H1 (cell line): ENCODE data around the gene DIP2C. TPM values are rescaled to one million over a fixed set of nuclear protein-coding genes. Genes with fewer than 3 reads are reported as not detected.
"Not testable (repeated sequence)": the region's sequence is repeated elsewhere in the genome, so short reads cannot be mapped to it uniquely, and the experiment has no call there.

Experiments used
- CTCF ChIA-PET: fragments of 300-600 bp; sonication (Branson Sonifier 250); formaldehyde crosslinking; loops from one replicate; lab custom pipeline; 2021; ENCODE audit not compliant: partially characterized antibody; lab: Charles Lee
- POLR2A ChIA-PET: fragments of 300-600 bp; sonication (Branson Sonifier 250); formaldehyde crosslinking; loops from one replicate; lab custom pipeline; 2021; ENCODE audit warnings: inconsistent platforms; ENCODE audit not compliant: partially characterized antibody; lab: Charles Lee
- DNase-seq, 2 experiments: peaks; one replicate each; pipeline versions ENCODE4 v3.0.0 to v3.0.0-alpha.2; 2010 to 2022; ENCODE audit warnings: low spot score in 2 of 2, low read depth in 1 of 2, mixed read lengths in 1 of 2
- FAIRE-seq: peaks from 2 replicates; lab custom pipeline; 2011; peaks lifted over from hg19 to GRCh38; lab: Jason Lieb, UNC
- H2AFZ ChIP-seq: 2 replicates; pipeline ENCODE4 v1.8.1; 2012; ENCODE audit warnings: low read length, inconsistent platforms
- H2AK5ac ChIP-seq: 2 replicates; pipeline ENCODE4 v1.6.1; 2013; ENCODE audit warnings: low read depth, low read length
- H2BK120ac ChIP-seq: replicated peaks from 2 replicates; pipeline ENCODE3; 2013; ENCODE audit warnings: low read depth, low read length, inconsistent platforms
- H2BK12ac ChIP-seq: 2 replicates; pipeline ENCODE4 v1.6.1; 2013; ENCODE audit warnings: low read depth, low read length
- H2BK15ac ChIP-seq: 2 replicates; pipeline ENCODE4 v1.6.1; 2013; ENCODE audit warnings: low read length
- H2BK20ac ChIP-seq: 2 replicates; pipeline ENCODE4 v1.6.1; 2013; ENCODE audit warnings: low read length
- H2BK5ac ChIP-seq: 2 replicates; pipeline ENCODE4 v1.6.1; 2013; ENCODE audit warnings: low read depth, low read length
- H3K14ac ChIP-seq: 2 replicates; pipeline ENCODE4 v1.6.1; 2013; ENCODE audit warnings: inconsistent platforms; ENCODE audit not compliant: insufficient read length
- H3K18ac ChIP-seq: 2 replicates; pipeline ENCODE4 v1.6.1; 2013; ENCODE audit warnings: low read length; ENCODE audit errors: extremely low read depth
- H3K23ac ChIP-seq: 2 replicates; pipeline ENCODE4 v1.6.1; 2013; ENCODE audit warnings: inconsistent platforms; ENCODE audit not compliant: insufficient read length
- H3K23me2 ChIP-seq: 2 replicates; pipeline ENCODE4 v1.6.1; 2013; ENCODE audit warnings: low read depth, low read length
- H3K27ac ChIP-seq: 2 replicates; pipeline ENCODE4 v1.6.1; 2011; ENCODE audit warnings: low read depth, low read length, inconsistent platforms
- H3K27me3 ChIP-seq, 4 experiments: replicated peaks in 1 of 4; 1 replicate in 1 of 4; 2 replicates in 3 of 4; pipeline versions ENCODE4 v1.6.1 to v1.8.1; 2011 to 2013; ENCODE audit warnings: low read length in 3 of 4, mild to moderate bottlenecking in 3 of 4, inconsistent platforms in 2 of 4, mixed read lengths in 2 of 4, moderate library complexity in 1 of 4; ENCODE audit not compliant: control insufficient read depth in 3 of 4, insufficient read depth in 3 of 4; ENCODE audit errors: extremely low read depth in 1 of 4
- H3K36me3 ChIP-seq, 4 experiments: 2 replicates each; pipeline versions ENCODE4 v1.6.1 to v1.8.1; 2011 to 2013; ENCODE audit warnings: mild to moderate bottlenecking in 4 of 4, low read length in 3 of 4, moderate library complexity in 2 of 4, control low read depth in 1 of 4, inconsistent platforms in 1 of 4; ENCODE audit not compliant: insufficient read depth in 4 of 4, control insufficient read depth in 2 of 4
- H3K4ac ChIP-seq: replicated peaks from 2 replicates; pipeline ENCODE3; 2013; ENCODE audit warnings: low read length, low read depth, mixed read lengths, inconsistent platforms; ENCODE audit not compliant: insufficient read length
- H3K4me1 ChIP-seq, 4 experiments: replicated peaks in 1 of 4; 1 replicate in 1 of 4; 2 replicates in 3 of 4; pipeline versions ENCODE4 v1.6.1 to v1.8.1; 2011 to 2013; ENCODE audit warnings: low read length in 3 of 4, inconsistent platforms in 2 of 4, mixed read lengths in 1 of 4; ENCODE audit not compliant: insufficient read depth in 4 of 4, control insufficient read depth in 3 of 4
- H3K4me2 ChIP-seq, 2 experiments: 2 replicates each; pipeline versions ENCODE4 v1.6.1 to v1.8.1; 2011 to 2013; ENCODE audit warnings: low read depth in 2 of 2, low read length in 2 of 2, control low read depth in 1 of 2, inconsistent platforms in 1 of 2, mild to moderate bottlenecking in 1 of 2; ENCODE audit not compliant: insufficient read depth in 1 of 2
- H3K4me3 ChIP-seq, 4 experiments: fragments of 200-600, 300-600 bp in 1 of 4; sonication (generic), shearing (Covaris generic), sonication (Bioruptor Twin) in 1 of 4; 2 replicates each; pipeline versions ENCODE4 v1.5.1 to v1.8.1; 2011 to 2016; ENCODE audit warnings: low read length in 4 of 4, low read depth in 3 of 4, control low read depth in 2 of 4, inconsistent platforms in 2 of 4, mild to moderate bottlenecking in 2 of 4, mixed read lengths in 1 of 4, moderate library complexity in 1 of 4; ENCODE audit not compliant: insufficient read depth in 2 of 4; ENCODE audit errors: extremely low read depth in 1 of 4
- H3K56ac ChIP-seq: replicated peaks from 2 replicates; pipeline ENCODE3; 2013; ENCODE audit warnings: low read depth, mild to moderate bottlenecking, mixed read lengths, low read length, inconsistent platforms; ENCODE audit not compliant: insufficient read length
- H3K79me1 ChIP-seq: 2 replicates; pipeline ENCODE4 v1.6.1; 2013; ENCODE audit warnings: low read depth, low read length, control low read depth
- H3K79me2 ChIP-seq, 2 experiments: 2 replicates each; pipeline versions ENCODE4 v1.6.1 to v1.8.1; 2012 to 2013; ENCODE audit warnings: low read length in 2 of 2, mild to moderate bottlenecking in 2 of 2, inconsistent platforms in 1 of 2; ENCODE audit not compliant: insufficient read depth in 2 of 2, control insufficient read depth in 1 of 2
- H3K9ac ChIP-seq, 4 experiments: replicated peaks in 1 of 4; 1 replicate in 1 of 4; 2 replicates in 3 of 4; pipeline versions ENCODE4 v1.6.1 to v1.8.1; 2011 to 2013; ENCODE audit warnings: low read depth in 3 of 4, low read length in 3 of 4, control low read depth in 2 of 4, mild to moderate bottlenecking in 2 of 4, moderate library complexity in 2 of 4, inconsistent platforms in 1 of 4; ENCODE audit errors: extremely low read depth in 1 of 4
- H3K9me3 ChIP-seq, 2 experiments: 2 replicates each; pipeline versions ENCODE4 v1.6.1 to v1.8.1; 2012 to 2013; ENCODE audit warnings: mild to moderate bottlenecking in 2 of 2, moderate library complexity in 2 of 2, control low read depth in 1 of 2, inconsistent platforms in 1 of 2, low read depth in 1 of 2, low read length in 1 of 2, mixed read lengths in 1 of 2; ENCODE audit not compliant: insufficient read depth in 2 of 2
- H4K20me1 ChIP-seq, 2 experiments: replicated peaks in 1 of 2; 2 replicates each; pipeline versions ENCODE3 to v1.8.1; 2011 to 2013; ENCODE audit warnings: inconsistent platforms in 2 of 2, low read length in 2 of 2, mild to moderate bottlenecking in 1 of 2; ENCODE audit not compliant: insufficient read depth in 2 of 2, control insufficient read depth in 1 of 2
- H4K5ac ChIP-seq: 2 replicates; pipeline ENCODE4 v1.6.1; 2013; ENCODE audit warnings: low read length, low read depth, mixed read lengths, inconsistent platforms; ENCODE audit not compliant: insufficient read length
- H4K8ac ChIP-seq: 2 replicates; pipeline ENCODE4 v1.8.0; 2013; ENCODE audit warnings: mild to moderate bottlenecking, moderate library complexity, low read length, inconsistent platforms; ENCODE audit not compliant: insufficient read depth; ENCODE audit errors: extremely low read depth
- H4K91ac ChIP-seq: replicated peaks from 2 replicates; pipeline ENCODE3; 2013; ENCODE audit warnings: low read length, mixed read lengths, inconsistent platforms; ENCODE audit not compliant: insufficient read length
- RAD21 ChIP-seq, 2 experiments: IDR thresholded peaks in 1 of 2; conservative IDR thresholded peaks in 1 of 2; 2 replicates each; pipeline ENCODE4 v1.6.1; 2011; ENCODE audit warnings: low read depth in 2 of 2, low read length in 2 of 2, improper control_type of control experiment in 1 of 2, inconsistent platforms in 1 of 2, mild to moderate bottlenecking in 1 of 2, moderate library complexity in 1 of 2
- SP4 ChIP-seq: IDR thresholded peaks from 2 replicates; pipeline ENCODE4 v1.6.1; 2012; ENCODE audit warnings: low read length, inconsistent platforms
- TEAD4 ChIP-seq: IDR thresholded peaks from 2 replicates; pipeline ENCODE4 v1.6.1; 2012; ENCODE audit warnings: low read depth, low read length, inconsistent platforms, mixed read lengths
- WGBS, 2 experiments: shearing (Covaris generic) in 1 of 2; methylation state at CpG; one replicate each; pipeline versions ENCODE4 v1.1.6 to v1.1.7; 2013 to 2015; ENCODE audit warnings: low lambda C conversion rate in 2 of 2, mixed read lengths in 2 of 2, inconsistent platforms in 1 of 2, low coverage in 1 of 2, missing lambda C conversion rate in 1 of 2; ENCODE audit not compliant: insufficient replicate concordance in 2 of 2, insufficient coverage in 1 of 2, insufficient read length in 1 of 2; ENCODE audit errors: extremely low coverage in 1 of 2, missing lambda C conversion rate in 1 of 2; 5-methylcytosine and 5-hydroxymethylcytosine counted together
- polyA plus RNA-seq, 7 experiments: library from polyadenylated mRNA; depleted of rRNA in 3 of 7; stranded (reverse) in 5 of 7; unstranded in 2 of 7; fragments of >200 nt in 5 of 7; fragments of 200-250 nt in 2 of 7; gene quantifications; 1 replicate in 5 of 7; 2 replicates in 1 of 7; 4 replicates in 1 of 7; pipeline versions ENCODE4 v1.2.1 to v1.2.3, GENCODE V29; 2011 to 2013; ENCODE audit warnings: missing spikeins in 2 of 7, mixed read lengths in 2 of 7
- total RNA-seq: library from RNA; stranded (reverse); fragmentation: NEBNext Ultra II Directional; extraction: Animal tissue kit (Norgen Biotek cat#: 25700); gene quantifications from 2 replicates; pipeline ENCODE4 v1.2.1, GENCODE V29; 2021
- TF ChIP-seq, protein P1 (sequence below), 3 experiments: IDR thresholded peaks; 1 replicate in 2 of 3; 2 replicates in 1 of 3; pipeline versions ENCODE4 v1.5.1 to v1.6.1; 2011; ENCODE audit warnings: low read length in 3 of 3, mild to moderate bottlenecking in 3 of 3, inconsistent platforms in 2 of 3, low read depth in 1 of 3, moderate library complexity in 1 of 3; ENCODE audit not compliant: insufficient read depth in 1 of 3; ENCODE audit errors: control extremely low read depth in 1 of 3

Gene DIP2C
- total and polyA plus RNA-seq, 2 of the 8 experiments (the other 6 are each of a cell fraction or from before 2014, with no cell fraction given), result 3.8 to 9.3 TPM

DNA sequence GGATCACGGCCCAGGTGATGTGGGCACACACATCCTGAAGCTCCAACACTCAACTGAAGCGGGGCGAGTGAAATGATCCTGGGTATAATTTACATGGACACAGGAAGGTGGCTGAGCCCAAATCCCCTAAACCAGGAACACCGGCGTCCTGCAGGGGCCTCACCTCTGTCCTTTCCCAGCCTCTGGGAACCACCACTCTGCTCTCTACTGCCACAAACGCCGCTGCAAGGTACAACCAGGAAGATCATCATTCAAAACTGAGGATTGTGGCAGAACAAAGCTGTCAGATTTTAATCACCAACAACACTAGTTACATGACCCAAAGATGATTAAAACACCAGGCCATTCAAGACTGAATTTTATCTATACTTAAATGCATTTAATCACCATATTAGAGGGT is 104.0 kb downstream of the DIP2C start (continued):
- no peak for TF ChIP-seq TEAD4
- TF ChIP-seq RAD21 (IDR thresholded peaks at IDR 0.05 in 1 of 2, conservative IDR thresholded peaks at IDR 0.05 in 1 of 2; ENCODE audit: low read depth in 2 of 2, low read length in 2 of 2), result peak; percentile 29 to 54; a peak in 3 of 4 replicates
- no peak for TF ChIP-seq SP4
- TF ChIP-seq, protein P1, sequence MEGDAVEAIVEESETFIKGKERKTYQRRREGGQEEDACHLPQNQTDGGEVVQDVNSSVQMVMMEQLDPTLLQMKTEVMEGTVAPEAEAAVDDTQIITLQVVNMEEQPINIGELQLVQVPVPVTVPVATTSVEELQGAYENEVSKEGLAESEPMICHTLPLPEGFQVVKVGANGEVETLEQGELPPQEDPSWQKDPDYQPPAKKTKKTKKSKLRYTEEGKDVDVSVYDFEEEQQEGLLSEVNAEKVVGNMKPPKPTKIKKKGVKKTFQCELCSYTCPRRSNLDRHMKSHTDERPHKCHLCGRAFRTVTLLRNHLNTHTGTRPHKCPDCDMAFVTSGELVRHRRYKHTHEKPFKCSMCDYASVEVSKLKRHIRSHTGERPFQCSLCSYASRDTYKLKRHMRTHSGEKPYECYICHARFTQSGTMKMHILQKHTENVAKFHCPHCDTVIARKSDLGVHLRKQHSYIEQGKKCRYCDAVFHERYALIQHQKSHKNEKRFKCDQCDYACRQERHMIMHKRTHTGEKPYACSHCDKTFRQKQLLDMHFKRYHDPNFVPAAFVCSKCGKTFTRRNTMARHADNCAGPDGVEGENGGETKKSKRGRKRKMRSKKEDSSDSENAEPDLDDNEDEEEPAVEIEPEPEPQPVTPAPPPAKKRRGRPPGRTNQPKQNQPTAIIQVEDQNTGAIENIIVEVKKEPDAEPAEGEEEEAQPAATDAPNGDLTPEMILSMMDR (IDR thresholded peaks at IDR 0.05; ENCODE audit: control extremely low read depth in 1 of 3, insufficient read depth in 1 of 3, low read depth in 1 of 3, low read length in 3 of 3), result peak; percentile 44 to 76 (median 57)

DNA sequence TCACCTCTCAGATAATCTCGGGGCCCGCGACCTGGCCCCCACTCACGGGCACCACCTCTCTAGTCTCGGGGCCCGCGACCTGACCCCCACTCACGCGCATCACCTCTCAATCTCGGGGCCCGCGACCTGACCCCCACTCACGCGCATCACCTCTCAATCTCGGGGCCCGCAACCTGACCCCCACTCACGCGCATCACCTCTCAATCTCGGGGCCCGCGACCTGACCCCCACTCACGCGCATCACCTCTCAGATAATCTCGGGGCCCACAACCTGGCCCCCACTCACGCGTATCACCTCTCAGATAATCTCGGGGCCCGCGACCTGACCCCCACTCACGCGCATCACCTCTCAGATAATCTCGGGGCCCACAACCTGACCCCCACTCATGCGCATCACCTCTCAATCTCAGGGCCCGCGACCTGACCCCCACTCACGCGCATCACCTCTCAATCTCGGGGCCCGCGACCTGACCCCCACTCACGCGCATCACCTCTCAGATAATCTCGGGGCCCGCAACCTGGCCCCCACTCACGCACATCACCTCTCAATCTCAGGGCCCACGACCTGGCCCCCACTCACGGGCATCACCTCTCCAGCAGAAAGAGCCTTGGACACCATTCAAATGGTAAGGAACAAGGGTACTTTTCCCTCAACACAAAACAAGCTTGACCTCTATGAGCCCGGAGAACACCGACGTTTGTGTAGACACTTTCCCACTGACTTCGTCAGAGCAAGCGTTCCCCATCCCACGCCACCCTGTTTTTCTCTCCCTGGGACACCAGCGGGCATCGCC is 104.8 kb downstream of the DIP2C start:
- H3K79me1 ChIP-seq, H2BK20ac ChIP-seq, H3K27ac ChIP-seq, H2BK15ac ChIP-seq, H3K27me3 ChIP-seq, H3K23ac ChIP-seq, H3K56ac ChIP-seq, H4K20me1 ChIP-seq, H4K5ac ChIP-seq, POLR2A ChIA-PET, H2AFZ ChIP-seq, H3K23me2 ChIP-seq, H3K4me2 ChIP-seq, H3K18ac ChIP-seq, H3K4ac ChIP-seq, H3K4me3 ChIP-seq, H3K14ac ChIP-seq, H2AK5ac ChIP-seq, H3K9ac ChIP-seq, H2BK12ac ChIP-seq, H3K36me3 ChIP-seq, H4K8ac ChIP-seq, H4K91ac ChIP-seq, FAIRE-seq, H3K4me1 ChIP-seq, H2BK120ac ChIP-seq, H2BK5ac ChIP-seq, H3K9me3 ChIP-seq, DNase-seq: not testable (repeated sequence)
- peaks cover under 1 to 15% of the 10 kb centered on the region in 2 experiments; a peak in 3 of 4 replicates for H3K79me2 ChIP-seq
- WGBS, 2 experiments, result 91% methylated on average over 25 of the region's 55 CpGs; no CpG with 5 or more reads in 1 of the 2 experiments
- CTCF ChIA-PET, result interaction anchor here (0.8 to 1.6 kb wide), 7 partner anchors 9 to 145 kb away, joined by 3 read pairs; no protein-coding TSS in a partner anchor
